GM12875 (cell line): ENCODE data around the gene SORCS2.

Source experiments
- H3K4me3 ChIP-seq: one replicate; pipeline ENCODE4 v1.5.1; 2011; ENCODE audit warnings: low read depth, low read length, control low read depth
- CTCF ChIP-seq: IDR thresholded peaks from 2 replicates; pipeline ENCODE4 v1.5.1; 2011; ENCODE audit warnings: low read depth, mild to moderate bottlenecking, control low read depth, inconsistent platforms, low read length, moderate library complexity, borderline replicate concordance; ENCODE audit not compliant: insufficient read depth

Gene SORCS2

GRCh38 chr4:7755561-7755960 lies 563.2 kb downstream of the SORCS2 start:
- no peak overlapping the region for H3K4me3 ChIP-seq
- TF ChIP-seq CTCF, result no peak

GRCh38 chr4:7756071-7756470 lies 563.7 kb downstream of the SORCS2 start:
- TF ChIP-seq CTCF, result no peak
- H3K4me3 ChIP-seq, result no peak overlapping the region

- no peak overlapping the region for H3K4me3 ChIP-seq
- no peak for TF ChIP-seq CTCF
Measured at GRCh38 chr4:7756561-7757355, 564.4 kb downstream of the SORCS2 start.

- no peak for TF ChIP-seq CTCF
- no peak overlapping the region for H3K4me3 ChIP-seq
Measured at GRCh38 chr4:7757501-7758471, 565.4 kb downstream of the SORCS2 start.

GRCh38 chr4:7758476-7758875 lies 566.1 kb downstream of the SORCS2 start:
- no peak for TF ChIP-seq CTCF
- H3K4me3 ChIP-seq, result no peak overlapping the region

GRCh38 chr4:7759216-7759615 lies 566.9 kb downstream of the SORCS2 start:
- no peak for TF ChIP-seq CTCF
- H3K4me3 ChIP-seq, result no peak overlapping the region
